ENCODE measurements around the gene ARRDC1. TPM values are rescaled to one million over a fixed set of nuclear protein-coding genes. Genes with fewer than 3 reads are reported as not detected.

ARRDC1 gene
- total RNA-seq, 1 experiment from 2014 or later, result 86.4 TPM

- peaks cover 7% of the 10 kb centered on the region for H3K4me1 Mint-ChIP-seq (ENCODE audit: low read depth, unreplicated experiment)
- CTCF ChIA-PET, result interaction anchor here (0.9 to 1.1 kb wide), 2 partner anchors 10 to 53 kb away, joined by 3 read pairs; no protein-coding TSS in a partner anchor
- peaks cover 40% of the 10 kb centered on the region for H3K36me3 Mint-ChIP-seq (ENCODE audit: insufficient read depth, unreplicated experiment)
- intact Hi-C loops (cut with micrococcal nuclease; ENCODE audit: unreplicated experiment), result no loop called here
- H3K9me3 Mint-ChIP-seq (ENCODE audit: low read depth, unreplicated experiment), result no peaks in the 10 kb centered on the region
- TF ChIP-seq CTCF (IDR thresholded peaks at IDR 0.05; ENCODE audit: unreplicated experiment), result no peak
- H3K27me3 Mint-ChIP-seq (ENCODE audit: unreplicated experiment), result no peaks in the 10 kb centered on the region
- H3K27ac Mint-ChIP-seq (ENCODE audit: unreplicated experiment), result no peak overlapping the region
- DNase-seq, result no peak
- BruUV-seq (replicated peaks), result no TSS peak
- peak overlapping the region; percentile 10 for H3K4me3 Mint-ChIP-seq (ENCODE audit: low read depth, unreplicated experiment)
Measured at GRCh38 chr9:137588311-137588710, 17.2 kb upstream of the ARRDC1 start.

- no peak for TF ChIP-seq CTCF (IDR thresholded peaks at IDR 0.05; ENCODE audit: unreplicated experiment)
- Mint-ChIP-seq H3K36me3 (ENCODE audit: insufficient read depth, unreplicated experiment) (peaks cover 38% of the 10 kb centered on the region), H3K9me3 (ENCODE audit: low read depth, unreplicated experiment) (no peaks in the 10 kb centered on the region), H3K4me3 (ENCODE audit: low read depth, unreplicated experiment) (peak overlapping the region; percentile 70), H3K4me1 (ENCODE audit: low read depth, unreplicated experiment) (peaks cover 7% of the 10 kb centered on the region), H3K27me3 (ENCODE audit: unreplicated experiment) (no peaks in the 10 kb centered on the region), H3K27ac (ENCODE audit: unreplicated experiment) (no peak overlapping the region)
- TSS peak; percentile 52 for BruUV-seq (replicated peaks)
- intact Hi-C loops (cut with micrococcal nuclease; ENCODE audit: unreplicated experiment), result no loop called here
- DNase-seq, result no peak
- CTCF ChIA-PET, result interaction anchor here (0.9 to 1.1 kb wide), 2 partner anchors 11 to 54 kb away, joined by 3 read pairs; no protein-coding TSS in a partner anchor
Measured at GRCh38 chr9:137588891-137589290, 16.6 kb upstream of the ARRDC1 start.

GRCh38 chr9:137589441-137590122, 15.9 kb upstream of the ARRDC1 start:
- CTCF ChIA-PET, result no interaction called here
- peaks cover 38% of the 10 kb centered on the region for H3K36me3 Mint-ChIP-seq (ENCODE audit: insufficient read depth, unreplicated experiment)
- H3K9me3 Mint-ChIP-seq (ENCODE audit: low read depth, unreplicated experiment), result no peaks in the 10 kb centered on the region
- no peaks in the 10 kb centered on the region for H3K27me3 Mint-ChIP-seq (ENCODE audit: unreplicated experiment)
- no peak for TF ChIP-seq CTCF (IDR thresholded peaks at IDR 0.05; ENCODE audit: unreplicated experiment)
- no peak for DNase-seq
- intact Hi-C loops (cut with micrococcal nuclease; ENCODE audit: unreplicated experiment), result no loop called here
- no TSS peak for BruUV-seq (replicated peaks)
- H3K4me3 Mint-ChIP-seq (ENCODE audit: low read depth, unreplicated experiment), result peak overlapping the region; percentile 70
- peaks cover 7% of the 10 kb centered on the region for H3K4me1 Mint-ChIP-seq (ENCODE audit: low read depth, unreplicated experiment)
- no peak overlapping the region for H3K27ac Mint-ChIP-seq (ENCODE audit: unreplicated experiment)

- Mint-ChIP-seq H3K36me3 (ENCODE audit: insufficient read depth, unreplicated experiment) (peaks cover 38% of the 10 kb centered on the region), H3K27me3 (ENCODE audit: unreplicated experiment) (no peaks in the 10 kb centered on the region), H3K4me3 (ENCODE audit: low read depth, unreplicated experiment) (peak overlapping the region; percentile 74), H3K4me1 (ENCODE audit: low read depth, unreplicated experiment) (peaks cover 7% of the 10 kb centered on the region), H3K27ac (ENCODE audit: unreplicated experiment) (no peak overlapping the region), H3K9me3 (ENCODE audit: low read depth, unreplicated experiment) (no peaks in the 10 kb centered on the region)
- TF ChIP-seq CTCF (IDR thresholded peaks at IDR 0.05; ENCODE audit: unreplicated experiment), result no peak
- DNase-seq, result no peak
- intact Hi-C loops (cut with micrococcal nuclease; ENCODE audit: unreplicated experiment), result no loop called here
- CTCF ChIA-PET, result no interaction called here
- BruUV-seq (replicated peaks), result no TSS peak
Measured at GRCh38 chr9:137590123-137590468, 15.4 kb upstream of the ARRDC1 start.

All from Calu3 (cell line).